Gastroesophageal sphincter (tissue), 4 donors: Measurements from ENCODE around the gene CANX. TPM values are rescaled to one million over a fixed set of nuclear protein-coding genes. Genes with fewer than 3 reads are reported as not detected.
"Not testable (repeated sequence)": the region's sequence is repeated elsewhere in the genome, so short reads cannot be mapped to it uniquely, and the experiment has no call there.

Source experiments
- ATAC-seq: fragments of 150-250 bp; one replicate; pipeline ENCODE4 v1.9.1; 2016; ENCODE audit warnings: mild to moderate bottlenecking, moderate library complexity
- H3K27ac ChIP-seq, 4 donors: fragments of 200-600 bp; sonication (generic) in 3 of 4; 1 replicate in 3 of 4; 2 replicates in 1 of 4; pipeline ENCODE4 v1.5.1; 2016 to 2019
- H3K27me3 ChIP-seq: fragments of 200-600 bp; sonication (generic); one replicate; pipeline ENCODE4 v1.5.1; 2019
- H3K36me3 ChIP-seq, 2 donors: fragments of 200-600 bp; sonication (generic); one replicate each; pipeline ENCODE4 v1.5.1; 2019; ENCODE audit warnings: control low read depth in 1 of 2
- H3K4me1 ChIP-seq, 3 donors: fragments of 200-600 bp; sonication (generic); 1 replicate in 2 of 3; 2 replicates in 1 of 3; pipeline ENCODE4 v1.5.1; 2016 to 2019; ENCODE audit warnings: control low read depth in 2 of 3
- H3K4me3 ChIP-seq, 2 donors: fragments of 200-600 bp; sonication (generic); one replicate each; pipeline ENCODE4 v1.5.1; 2019; ENCODE audit warnings: mild to moderate bottlenecking in 1 of 2, moderate library complexity in 1 of 2
- H3K9me3 ChIP-seq, 3 donors: fragments of 200-600 bp; sonication (generic); one replicate each; pipeline ENCODE4 v1.5.1; 2017 to 2019; ENCODE audit warnings: control low read depth in 2 of 3
- EP300 ChIP-seq: sonication (generic); formaldehyde crosslinking; IDR thresholded peaks from one replicate; pipeline ENCODE4 v1.6.1; 2017; ENCODE audit warnings: antibody characterized with exemption, mild to moderate bottlenecking
- POLR2A ChIP-seq, 2 donors: fragments of 450-650 bp; IDR thresholded peaks; one replicate each; pipeline ENCODE4 v1.6.1; 2017; ENCODE audit warnings: antibody characterized with exemption in 2 of 2, mild to moderate bottlenecking in 2 of 2, moderate library complexity in 1 of 2
- POLR2AphosphoS5 ChIP-seq: sonication (generic); formaldehyde crosslinking; IDR thresholded peaks from one replicate; pipeline ENCODE4 v1.6.1; 2017; ENCODE audit warnings: antibody characterized with exemption
- WGBS, 2 donors: methylation state at CpG; one replicate each; pipeline ENCODE4 v1.1.5; 2018; ENCODE audit warnings: low coverage in 1 of 2; 5-methylcytosine and 5-hydroxymethylcytosine counted together
- total RNA-seq, 4 donors: library from RNA; depleted of rRNA; stranded (reverse); fragments of >200 nt; gene quantifications; one replicate each; pipeline ENCODE4 v1.1.0, GENCODE V29; 2016
- TF ChIP-seq, protein P1 (sequence below), 4 experiments: fragments of 200-600 bp in 2 of 4; fragments of 450-650 bp in 2 of 4; sonication (generic) in 1 of 4; IDR thresholded peaks; one replicate each; pipeline ENCODE4 v1.5.1; 2017 to 2019; ENCODE audit warnings: antibody characterized with exemption in 4 of 4, mild to moderate bottlenecking in 2 of 4, moderate library complexity in 2 of 4

The CANX gene
- total RNA-seq, 4 donors from 2014 or later = 281 to 400 (median 342) TPM

DNA sequence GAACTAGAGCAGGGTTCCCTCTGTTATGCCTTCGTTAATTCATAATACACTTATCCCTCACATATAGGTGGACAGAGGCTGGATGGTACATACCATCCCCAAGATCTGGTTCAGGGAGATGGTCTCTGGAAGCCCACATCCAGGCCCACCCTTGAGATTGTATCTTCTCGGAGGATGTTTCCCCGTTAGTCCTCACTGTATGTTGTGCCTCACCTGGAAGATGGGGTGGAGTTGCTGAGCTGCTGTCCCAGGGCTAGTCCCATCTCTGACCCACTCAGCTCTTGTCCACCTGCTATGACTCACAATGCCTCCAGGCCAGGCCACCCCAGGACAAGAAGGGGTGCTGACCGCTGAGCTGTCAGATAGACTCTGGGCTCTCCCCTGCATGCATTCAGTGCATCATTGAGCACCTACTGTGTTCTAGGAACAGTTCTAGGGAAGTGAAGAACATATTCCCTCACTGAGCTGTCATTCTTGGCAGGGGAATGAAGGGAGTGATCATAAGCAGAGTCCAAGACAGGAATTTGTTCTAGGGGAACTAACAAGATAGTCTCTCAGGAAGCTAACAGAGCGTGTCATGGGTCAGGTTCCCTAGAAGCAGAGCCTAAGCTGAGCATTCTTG is 17.9 kb upstream of the CANX start, which contains the start of gene CBY3:
CBY3 (minus strand) TSS at position 255 of the 622 bp plus-strand sequence; CDS start at position 139, 116 bp downstream.
- WGBS, 2 donors = 91 to 93% methylated on average over 2 of the region's 5 CpGs
- no peak for ATAC-seq
- H3K27me3 ChIP-seq = no peaks in the 10 kb centered on the region
- H3K4me1 ChIP-seq = peaks cover 0 to 32% (median 18%) of the 10 kb centered on the region in 3 donors
- TF ChIP-seq EP300 = no peak
- TF ChIP-seq POLR2A (IDR thresholded peaks at IDR 0.05) = no peak
- TF ChIP-seq, protein P1, sequence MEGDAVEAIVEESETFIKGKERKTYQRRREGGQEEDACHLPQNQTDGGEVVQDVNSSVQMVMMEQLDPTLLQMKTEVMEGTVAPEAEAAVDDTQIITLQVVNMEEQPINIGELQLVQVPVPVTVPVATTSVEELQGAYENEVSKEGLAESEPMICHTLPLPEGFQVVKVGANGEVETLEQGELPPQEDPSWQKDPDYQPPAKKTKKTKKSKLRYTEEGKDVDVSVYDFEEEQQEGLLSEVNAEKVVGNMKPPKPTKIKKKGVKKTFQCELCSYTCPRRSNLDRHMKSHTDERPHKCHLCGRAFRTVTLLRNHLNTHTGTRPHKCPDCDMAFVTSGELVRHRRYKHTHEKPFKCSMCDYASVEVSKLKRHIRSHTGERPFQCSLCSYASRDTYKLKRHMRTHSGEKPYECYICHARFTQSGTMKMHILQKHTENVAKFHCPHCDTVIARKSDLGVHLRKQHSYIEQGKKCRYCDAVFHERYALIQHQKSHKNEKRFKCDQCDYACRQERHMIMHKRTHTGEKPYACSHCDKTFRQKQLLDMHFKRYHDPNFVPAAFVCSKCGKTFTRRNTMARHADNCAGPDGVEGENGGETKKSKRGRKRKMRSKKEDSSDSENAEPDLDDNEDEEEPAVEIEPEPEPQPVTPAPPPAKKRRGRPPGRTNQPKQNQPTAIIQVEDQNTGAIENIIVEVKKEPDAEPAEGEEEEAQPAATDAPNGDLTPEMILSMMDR (IDR thresholded peaks at IDR 0.05) = no peak
- no peak for TF ChIP-seq POLR2AphosphoS5
- no peaks in the 10 kb centered on the region for H3K9me3 ChIP-seq
- H3K36me3 ChIP-seq = no peaks in the 10 kb centered on the region
- H3K27ac ChIP-seq = no peak within 1 kb of the TSS
- no peak within 1 kb of the TSS for H3K4me3 ChIP-seq

DNA sequence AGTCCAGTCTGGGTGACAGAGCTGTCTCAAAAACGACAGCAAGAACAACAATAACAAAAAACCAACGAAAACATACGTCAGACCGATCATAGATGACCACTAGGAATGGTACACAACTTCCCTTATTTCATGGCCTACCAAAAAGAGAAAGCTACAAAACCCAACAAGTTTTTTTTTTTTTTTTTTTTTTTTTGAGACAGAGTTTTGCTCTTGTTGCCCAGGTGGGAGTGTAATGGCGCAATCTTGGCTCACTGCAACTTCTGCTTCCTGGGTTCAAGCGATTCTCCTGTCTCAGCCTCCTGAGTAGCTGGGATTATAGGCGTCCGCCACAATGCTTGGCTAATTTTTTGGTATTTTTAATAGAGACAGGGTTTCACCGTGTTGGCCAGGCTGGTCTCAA is 9.6 kb upstream of the CANX start:
- H3K4me1 ChIP-seq, H3K4me3 ChIP-seq, H3K36me3 ChIP-seq, H3K9me3 ChIP-seq, ATAC-seq, H3K27me3 ChIP-seq, H3K27ac ChIP-seq: not testable (repeated sequence)
- 84 to 89% methylated on average over 8 to 9 of the region's 9 CpGs for WGBS, 2 donors

DNA sequence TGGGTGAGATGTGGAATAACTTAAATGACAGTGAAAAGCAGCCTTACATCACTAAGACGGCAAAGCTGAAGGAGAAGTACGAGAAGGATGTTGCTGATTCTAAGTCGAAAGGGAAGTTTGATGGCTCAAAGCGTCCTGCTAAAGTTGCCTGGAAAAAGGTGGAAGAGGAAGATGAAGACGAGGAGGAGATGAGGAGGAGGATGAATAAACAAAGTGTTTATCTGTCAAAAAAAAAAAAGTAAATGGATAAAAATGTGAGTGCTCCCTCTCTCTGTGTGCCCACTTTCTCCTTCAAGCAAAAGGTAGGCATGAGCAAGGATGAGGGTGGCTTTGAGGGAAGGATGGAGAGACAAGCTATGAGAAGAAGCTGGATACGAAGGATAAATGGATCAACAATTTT is 4.2 kb upstream of the CANX start:
- no peak for TF ChIP-seq POLR2A (IDR thresholded peaks at IDR 0.05)
- TF ChIP-seq, protein P1 (IDR thresholded peaks at IDR 0.05) = no peak
- Histone ChIP-seq H3K4me3 (no peak overlapping the region), H3K9me3 (no peaks in the 10 kb centered on the region), H3K4me1 (peaks cover 0 to 22% (median 8%) of the 10 kb centered on the region in 3 donors), H3K36me3 (no peaks in the 10 kb centered on the region), H3K27me3 (no peaks in the 10 kb centered on the region), H3K27ac (no peak overlapping the region)
- ATAC-seq = no peak
- 91 to 93% methylated on average over 5 to 6 of the region's 6 CpGs for WGBS, 2 donors

DNA sequence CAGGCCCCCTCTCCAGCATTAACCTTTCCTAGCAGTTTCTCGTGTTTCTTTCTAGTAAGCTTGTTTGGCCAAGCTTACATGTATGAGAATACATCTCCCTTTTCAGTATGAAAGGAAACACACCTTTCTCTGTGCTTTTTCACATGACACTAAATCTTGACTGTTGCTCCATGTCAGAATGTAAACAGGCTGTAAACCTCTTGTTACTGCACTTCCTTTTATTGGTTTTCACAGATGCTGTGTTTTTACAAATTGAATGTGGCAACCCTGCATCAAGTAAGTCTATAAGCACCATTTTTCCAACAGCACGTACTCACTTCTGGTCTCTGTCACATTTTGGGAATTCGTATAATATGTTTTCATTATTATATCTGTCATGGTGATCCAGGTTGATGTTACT is 2.2 kb upstream of the CANX start:
- Histone ChIP-seq H3K4me3 (no peak overlapping the region), H3K9me3 (no peaks in the 10 kb centered on the region), H3K27ac (peak overlapping the region in 1 of 4 donors; percentile 96), H3K27me3 (no peaks in the 10 kb centered on the region), H3K36me3 (no peaks in the 10 kb centered on the region), H3K4me1 (peaks cover 0 to 42% (median 15%) of the 10 kb centered on the region in 3 donors)
- 81 to 91% methylated on average over 3 of the region's 3 CpGs for WGBS, 2 donors
- TF ChIP-seq, protein P1 (IDR thresholded peaks at IDR 0.05) = no peak
- no peak for TF ChIP-seq POLR2A (IDR thresholded peaks at IDR 0.05)
- no peak for TF ChIP-seq POLR2AphosphoS5
- TF ChIP-seq EP300 = no peak
- no peak for ATAC-seq

DNA sequence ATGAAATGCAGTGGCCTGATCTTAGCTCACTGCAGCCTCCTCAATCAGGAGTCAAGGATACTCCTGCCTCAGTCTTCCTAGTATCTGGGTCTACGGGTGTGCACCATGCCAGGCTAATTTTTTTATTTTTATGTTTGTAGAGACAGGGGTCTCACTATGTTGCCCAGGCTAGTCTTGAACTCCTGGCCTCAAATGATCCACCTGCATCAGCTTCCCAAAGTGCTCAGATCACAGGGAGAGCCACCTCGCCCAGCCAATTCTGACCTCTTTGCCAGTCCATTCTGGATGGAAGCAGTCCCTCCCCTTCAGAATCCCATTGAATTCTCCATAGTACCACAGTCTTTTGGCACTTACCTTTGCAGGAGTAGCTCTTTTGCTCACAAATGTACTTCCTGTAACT is 1.7 kb upstream of the CANX start:
- Histone ChIP-seq H3K36me3 (no peaks in the 10 kb centered on the region), H3K27ac (peak overlapping the region in 3 of 4 donors; percentile 96 to 97 (median 96)), H3K4me1 (peaks cover 0 to 47% (median 15%) of the 10 kb centered on the region in 3 donors), H3K4me3 (no peak overlapping the region), H3K27me3 (no peaks in the 10 kb centered on the region), H3K9me3 (no peaks in the 10 kb centered on the region)
- WGBS, 2 donors = 94 to 100% methylated on average over 1 to 2 of the region's 2 CpGs
- ATAC-seq = no peak
- TF ChIP-seq POLR2AphosphoS5 (no peak), EP300 (no peak), POLR2A (IDR thresholded peaks at IDR 0.05) (no peak)
- TF ChIP-seq, protein P1 (IDR thresholded peaks at IDR 0.05) = no peak

DNA sequence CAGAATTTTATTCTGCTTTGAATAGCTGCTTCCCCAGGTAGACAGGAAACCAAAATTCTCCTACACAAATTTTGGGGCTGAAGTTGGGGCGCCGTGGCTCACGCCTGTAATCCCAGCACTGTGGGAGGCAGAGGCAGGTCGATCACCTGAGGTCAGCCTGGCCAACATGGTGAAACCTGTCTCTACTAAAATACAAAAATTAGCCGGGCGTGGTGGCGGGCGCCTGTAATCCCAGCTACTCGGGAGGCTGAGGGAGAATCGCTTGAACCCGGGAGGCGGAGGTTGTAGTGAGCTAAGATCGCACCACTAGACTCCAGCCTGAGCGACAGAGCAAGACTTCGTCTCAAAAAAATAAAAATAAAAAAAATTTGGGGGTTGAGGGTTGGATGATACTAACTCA is 1.2 kb upstream of the CANX start:
- not testable (repeated sequence) for ATAC-seq, H3K36me3 ChIP-seq, H3K9me3 ChIP-seq, H3K27me3 ChIP-seq
- Histone ChIP-seq H3K4me1 (peaks cover 0 to 52% (median 15%) of the 10 kb centered on the region in 3 donors), H3K27ac (peak overlapping the region; percentile 80 to 97 (median 96)), H3K4me3 (peak overlapping the region in 1 of 2 donors; percentile 97)
- WGBS, 2 donors = 94 to 100% methylated on average over 4 to 8 of the region's 15 CpGs
